HG03025 (cell line): ENCODE data around the gene WWC2.
"Not testable (repeated sequence)": the region's sequence is repeated elsewhere in the genome, so short reads cannot be mapped to it uniquely, and the experiment has no call there.

Source experiments
- ATAC-seq: cut with Tn5 transposase; IDR thresholded peaks from one replicate; pipeline ENCODE4 v1.9.1; 2021; ENCODE audit warnings: mild to moderate bottlenecking, moderate library complexity; ENCODE audit not compliant: unreplicated experiment, low FRiP score

WWC2 gene

GRCh38 chr4:183099537-183100297 is 660 bp downstream of the WWC2 start:
- no peak for ATAC-seq

GRCh38 chr4:183100298-183100599 is 1.2 kb downstream of the WWC2 start:
- no peak for ATAC-seq

- no peak for ATAC-seq
Measured at GRCh38 chr4:183100827-183101226, 1.8 kb downstream of the WWC2 start.

GRCh38 chr4:183101956-183102480 is 3.0 kb downstream of the WWC2 start:
- ATAC-seq = no peak

- ATAC-seq = no peak
Measured at GRCh38 chr4:183105092-183105491, 6.0 kb downstream of the WWC2 start.

- ATAC-seq = no peak
Measured at GRCh38 chr4:183106839-183107238, 7.8 kb downstream of the WWC2 start.

GRCh38 chr4:183107891-183108459 is 8.9 kb downstream of the WWC2 start:
- no peak for ATAC-seq

GRCh38 chr4:183110244-183110643 is 11.2 kb downstream of the WWC2 start:
- no peak for ATAC-seq

GRCh38 chr4:183111452-183111885 is 12.4 kb downstream of the WWC2 start:
- ATAC-seq = no peak

- no peak for ATAC-seq
Measured at GRCh38 chr4:183118141-183118540, 19.1 kb downstream of the WWC2 start.

- ATAC-seq = no peak
Measured at GRCh38 chr4:183118585-183118984, 19.5 kb downstream of the WWC2 start.

GRCh38 chr4:183121660-183122059 is 22.6 kb downstream of the WWC2 start:
- ATAC-seq = not testable (repeated sequence)

- no peak for ATAC-seq
Measured at GRCh38 chr4:183124228-183124627, 25.2 kb downstream of the WWC2 start.

- ATAC-seq = no peak
Measured at GRCh38 chr4:183124865-183125264, 25.8 kb downstream of the WWC2 start.

- ATAC-seq = no peak
Measured at GRCh38 chr4:183129125-183129524, 30.1 kb downstream of the WWC2 start.

- ATAC-seq = no peak
Measured at GRCh38 chr4:183129675-183130074, 30.6 kb downstream of the WWC2 start.

GRCh38 chr4:183130328-183131155 is 31.5 kb downstream of the WWC2 start:
- no peak for ATAC-seq

GRCh38 chr4:183132081-183132480 is 33.0 kb downstream of the WWC2 start:
- no peak for ATAC-seq

- no peak for ATAC-seq
Measured at GRCh38 chr4:183132865-183133264, 33.8 kb downstream of the WWC2 start.

- no peak for ATAC-seq
Measured at GRCh38 chr4:183136855-183137254, 37.8 kb downstream of the WWC2 start.

- no peak for ATAC-seq
Measured at GRCh38 chr4:183139058-183139750, 40.1 kb downstream of the WWC2 start.
